Melanocyte of skin (primary cell): ENCODE measurements around the gene MCF2L. TPM values are rescaled to one million over a fixed set of nuclear protein-coding genes. Genes with fewer than 3 reads are reported as not detected.

Source experiments
- total RNA-seq, 2 donors: library from RNA; depleted of rRNA; stranded (reverse); fragments of >200 nt; gene quantifications; 2 replicates each; pipeline ENCODE4 v1.2.3, GENCODE V29; 2012

Gene MCF2L
- total RNA-seq, result 100 to 1,000 TPM; 417 to 493 TPM

GRCh38 chr13:112968910-112969691, at the start of gene MCF2L:
TSS of gene MCF2L (plus strand) at chr13:112969214. CDS start at chr13:112969380, 166 bp downstream.

GRCh38 chr13:113105032-113105920, 136.3 kb downstream of the MCF2L start, which contains the start of gene F7:
TSS of gene F7 (plus strand) at chr13:113105791. CDS start at chr13:113105842, 51 bp downstream.

GRCh38 chr13:113122550-113123225, 153.7 kb downstream of the MCF2L start, which contains the start of gene F10:
TSS of gene F10 (plus strand) at chr13:113122799. CDS start at chr13:113122856, 57 bp downstream.

Other genes starting within 250 kb of the MCF2L start
- under 1 TPM; 0.33 to 0.69 TPM for gene F7, start 136.6 kb downstream of the MCF2L start, total RNA-seq
- under 1 TPM in 1 of 2 donors, not detected in 1; 0.33 TPM for gene F10, start 153.6 kb downstream of the MCF2L start, total RNA-seq
- not detected for gene PROZ, start 189.4 kb downstream of the MCF2L start, total RNA-seq
- 10 to 100 TPM; 40.6 to 63.3 TPM for gene PCID2, start 239.5 kb downstream of the MCF2L start, total RNA-seq
- 100 to 1,000 TPM in 1 of 2 donors, 10 to 100 TPM in 1; 85.3 to 162 TPM for gene CUL4A, start 240.4 kb downstream of the MCF2L start, total RNA-seq